Measurements from ENCODE around the gene EXOC3L4.

DNA sequence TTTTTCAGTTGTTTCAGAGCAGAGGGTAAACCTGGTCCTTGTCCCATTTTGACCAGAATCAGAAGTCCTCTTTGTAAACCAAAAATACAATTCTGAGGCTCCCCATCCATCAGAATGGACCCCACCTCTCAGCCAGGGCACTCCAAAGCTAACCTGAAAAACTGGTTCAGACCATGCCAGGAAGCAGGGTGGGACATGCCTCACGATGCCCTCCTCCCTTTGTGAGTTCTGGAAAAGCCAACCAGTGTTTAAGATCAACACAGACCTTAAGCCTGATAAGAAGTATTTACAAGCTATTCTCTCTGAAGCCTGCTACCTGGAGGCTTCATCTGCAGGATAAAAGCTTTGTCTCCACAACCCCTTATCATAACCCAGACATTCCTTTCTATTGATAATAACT, 64.2 kb downstream of the EXOC3L4 start:
- TF ChIP-seq RARB (CRISPR knock-in tag; IDR thresholded peaks at IDR 0.05), result no peak
- no peak for TF ChIP-seq BACH2 (CRISPR knock-in tag; IDR thresholded peaks at IDR 0.05; ENCODE audit: borderline replicate concordance)
- TF ChIP-seq ARNTL (CRISPR knock-in tag; IDR thresholded peaks at IDR 0.05; ENCODE audit: borderline replicate concordance, low read depth), result no peak
- TF ChIP-seq ZNF565 (CRISPR knock-in tag; conservative IDR thresholded peaks at IDR 0.05; ENCODE audit: low read depth), result no peak
- TF ChIP-seq OSR1 (CRISPR knock-in tag; IDR thresholded peaks at IDR 0.05), result no peak
